Measurements from ENCODE around the gene WNT4.
A peak's percentile ranks its signal among the peaks of the same experiment; 100 is the strongest.

The WNT4 gene

DNA sequence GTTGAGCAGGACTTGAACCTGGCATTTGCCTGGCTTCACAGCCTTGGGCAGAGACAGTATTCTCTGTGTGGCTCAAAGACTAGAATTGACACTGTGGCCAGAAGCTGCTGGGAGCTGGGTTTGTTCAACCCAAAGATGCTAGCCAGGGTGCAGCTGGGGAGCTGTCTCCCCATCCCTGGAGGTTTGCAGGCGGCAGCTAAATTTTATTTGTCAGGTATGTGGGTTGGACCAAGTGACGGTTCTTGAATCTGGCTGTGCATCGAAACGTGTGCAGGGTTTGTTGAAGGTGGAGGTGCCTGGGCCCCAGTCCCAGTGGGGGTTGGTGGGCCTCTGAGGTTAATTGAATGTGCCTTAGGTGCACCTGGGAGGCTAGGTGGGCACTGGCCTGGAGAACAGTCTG, 11.8 kb downstream of the WNT4 start:
- no peaks in the 10 kb centered on the region for H3K36me3 Mint-ChIP-seq
- H3K4me3 Mint-ChIP-seq, result no peak overlapping the region
- H3K27ac Mint-ChIP-seq, result no peak overlapping the region
- no peaks in the 10 kb centered on the region for H3K9me3 Mint-ChIP-seq
- H3K27me3 Mint-ChIP-seq, result no peaks in the 10 kb centered on the region
- peaks cover 6% of the 10 kb centered on the region for H3K4me1 Mint-ChIP-seq
- DNase-seq (ENCODE audit: low spot score in 2 of 2), result no peak
- no peak for ATAC-seq (ENCODE audit: low read depth)

DNA sequence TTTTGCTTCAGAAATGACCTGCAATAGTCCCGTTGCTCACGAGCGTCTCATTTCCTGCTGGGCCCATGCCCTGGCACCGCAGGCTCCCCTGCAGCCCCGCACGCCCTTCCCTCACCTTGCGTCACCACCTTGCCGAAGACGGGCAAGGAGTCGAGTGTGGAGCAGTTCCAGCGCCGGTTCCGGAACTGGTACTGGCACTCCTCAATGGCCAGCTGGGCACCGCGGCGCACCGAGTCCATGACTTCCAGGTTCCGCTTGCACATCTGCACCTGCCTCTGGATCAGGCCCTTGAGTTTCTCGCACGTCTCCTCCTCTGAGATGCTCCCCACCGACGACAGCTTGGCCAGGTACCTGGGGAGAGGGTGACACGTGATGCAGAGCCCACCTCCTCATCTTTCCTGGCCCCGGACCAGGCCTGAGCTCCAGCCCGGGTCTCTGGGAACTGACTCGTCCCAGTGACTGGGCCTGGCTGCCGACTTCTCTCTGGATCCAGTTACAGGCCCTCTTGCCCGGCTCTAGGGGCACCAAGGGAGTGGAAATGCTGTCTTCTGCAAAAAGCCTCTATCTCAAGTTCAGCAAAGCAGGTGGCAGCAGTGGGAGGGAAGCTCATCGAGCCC, 13.3 kb downstream of the WNT4 start:
- no peak overlapping the region for H3K27ac Mint-ChIP-seq
- H3K4me3 Mint-ChIP-seq, result no peak overlapping the region
- H3K27me3 Mint-ChIP-seq, result no peaks in the 10 kb centered on the region
- no peaks in the 10 kb centered on the region for H3K9me3 Mint-ChIP-seq
- DNase-seq (ENCODE audit: low spot score in 2 of 2) (no peak), ATAC-seq (ENCODE audit: low read depth) (no peak)
- H3K36me3 Mint-ChIP-seq, result no peaks in the 10 kb centered on the region
- peaks cover 6% of the 10 kb centered on the region for H3K4me1 Mint-ChIP-seq

DNA sequence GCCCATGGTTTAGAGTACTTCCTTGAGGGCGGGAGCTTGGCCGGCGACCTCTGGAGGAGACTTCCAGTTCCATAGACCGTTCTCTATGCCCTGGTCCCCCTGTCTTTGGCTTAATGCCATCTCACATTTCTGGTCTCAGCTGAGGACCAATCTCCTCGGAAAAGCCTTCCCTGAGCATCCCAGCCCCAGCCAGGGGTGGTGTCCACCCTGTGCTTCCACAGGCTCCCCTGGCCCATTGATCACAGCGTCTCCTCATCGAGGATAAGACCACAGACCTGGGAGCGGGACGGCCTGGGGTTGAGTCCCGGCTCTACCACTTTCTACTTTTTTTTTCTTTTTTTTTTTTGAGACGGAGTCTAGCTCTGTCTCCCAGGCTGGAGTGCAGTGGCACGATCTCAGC, 14.5 kb downstream of the WNT4 start:
- DNase-seq (ENCODE audit: low spot score in 2 of 2), result no peak
- Mint-ChIP-seq H3K9me3 (no peaks in the 10 kb centered on the region), H3K4me3 (no peak overlapping the region), H3K4me1 (peaks cover 6% of the 10 kb centered on the region), H3K27ac (no peak overlapping the region), H3K27me3 (no peaks in the 10 kb centered on the region), H3K36me3 (no peaks in the 10 kb centered on the region)
- ATAC-seq (ENCODE audit: low read depth), result no peak

DNA sequence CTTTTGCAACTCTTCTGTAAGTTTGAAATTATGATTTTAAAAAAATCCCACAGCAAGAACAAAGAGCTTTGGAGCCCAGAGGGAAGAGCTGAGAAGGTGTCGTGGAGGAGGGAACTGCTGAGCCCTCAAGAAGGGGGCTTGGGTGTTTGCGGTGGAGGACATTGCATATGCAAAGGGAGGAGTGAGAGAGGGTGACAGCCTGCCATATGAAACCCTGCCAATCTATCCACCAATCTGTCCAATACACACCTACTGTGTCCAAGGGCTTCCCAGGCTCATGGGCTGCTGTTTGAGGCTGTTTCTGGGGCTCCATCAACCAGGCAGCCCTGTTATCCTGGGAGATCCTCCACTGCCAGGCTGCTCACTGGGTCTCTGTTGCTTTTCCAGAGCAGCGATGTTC, 15.2 kb downstream of the WNT4 start:
- ATAC-seq (ENCODE audit: low read depth) (no peak), DNase-seq (ENCODE audit: low spot score in 2 of 2) (no peak)
- H3K27ac Mint-ChIP-seq, result no peak overlapping the region
- H3K36me3 Mint-ChIP-seq, result no peaks in the 10 kb centered on the region
- no peaks in the 10 kb centered on the region for H3K9me3 Mint-ChIP-seq
- H3K4me1 Mint-ChIP-seq, result peaks cover 6% of the 10 kb centered on the region
- no peak overlapping the region for H3K4me3 Mint-ChIP-seq
- H3K27me3 Mint-ChIP-seq, result no peaks in the 10 kb centered on the region

DNA sequence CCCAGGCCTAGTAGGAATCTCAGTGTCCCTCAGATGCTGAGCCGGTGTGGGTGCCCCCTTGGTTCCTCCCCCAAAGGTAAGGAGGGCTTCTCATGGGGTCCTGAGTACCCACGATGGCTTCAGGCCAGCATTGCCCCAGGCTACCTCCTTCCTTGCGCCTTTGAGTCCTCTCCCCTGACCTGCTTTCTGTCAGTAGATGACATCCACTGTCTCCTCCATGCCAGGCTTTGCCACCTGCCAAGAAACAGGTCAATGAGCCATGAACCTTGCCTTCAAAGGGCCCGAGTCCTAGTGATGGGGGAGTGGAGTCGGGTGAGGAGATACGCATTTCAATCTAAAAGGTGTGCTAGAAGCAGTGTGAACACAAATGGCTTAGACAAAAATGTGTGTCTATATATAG, 15.6 kb downstream of the WNT4 start:
- Mint-ChIP-seq H3K9me3 (no peaks in the 10 kb centered on the region), H3K27me3 (no peaks in the 10 kb centered on the region), H3K36me3 (no peaks in the 10 kb centered on the region), H3K4me1 (peaks cover 6% of the 10 kb centered on the region), H3K27ac (no peak overlapping the region), H3K4me3 (no peak overlapping the region)
- DNase-seq (ENCODE audit: low spot score in 2 of 2) (no peak), ATAC-seq (ENCODE audit: low read depth) (no peak)

DNA sequence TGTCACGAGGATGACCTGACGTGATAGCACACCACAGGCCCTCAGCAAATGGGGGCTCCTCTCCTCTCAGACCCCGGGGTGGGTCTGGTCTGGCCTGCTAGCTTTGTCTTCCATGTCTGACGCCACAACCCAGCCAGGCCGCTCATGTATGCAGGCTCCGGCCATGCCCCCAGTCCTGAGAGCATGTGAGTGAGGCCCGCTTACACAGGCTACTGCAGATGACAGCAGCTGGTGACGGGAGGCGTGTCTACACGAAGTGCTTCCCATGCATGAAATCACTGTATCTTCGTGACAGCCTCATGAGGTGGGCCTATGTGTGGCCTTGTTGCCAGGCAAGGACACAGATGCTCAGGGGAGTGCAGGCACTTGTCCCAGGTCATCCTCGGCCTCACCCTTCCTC, 16.4 kb downstream of the WNT4 start:
- ATAC-seq (ENCODE audit: low read depth) (no peak), DNase-seq (ENCODE audit: low spot score in 2 of 2) (no peak)
- H3K4me3 Mint-ChIP-seq, result no peak overlapping the region
- peaks cover 4% of the 10 kb centered on the region for H3K4me1 Mint-ChIP-seq
- no peaks in the 10 kb centered on the region for H3K36me3 Mint-ChIP-seq
- H3K27ac Mint-ChIP-seq, result no peak overlapping the region
- no peaks in the 10 kb centered on the region for H3K27me3 Mint-ChIP-seq
- no peaks in the 10 kb centered on the region for H3K9me3 Mint-ChIP-seq

DNA sequence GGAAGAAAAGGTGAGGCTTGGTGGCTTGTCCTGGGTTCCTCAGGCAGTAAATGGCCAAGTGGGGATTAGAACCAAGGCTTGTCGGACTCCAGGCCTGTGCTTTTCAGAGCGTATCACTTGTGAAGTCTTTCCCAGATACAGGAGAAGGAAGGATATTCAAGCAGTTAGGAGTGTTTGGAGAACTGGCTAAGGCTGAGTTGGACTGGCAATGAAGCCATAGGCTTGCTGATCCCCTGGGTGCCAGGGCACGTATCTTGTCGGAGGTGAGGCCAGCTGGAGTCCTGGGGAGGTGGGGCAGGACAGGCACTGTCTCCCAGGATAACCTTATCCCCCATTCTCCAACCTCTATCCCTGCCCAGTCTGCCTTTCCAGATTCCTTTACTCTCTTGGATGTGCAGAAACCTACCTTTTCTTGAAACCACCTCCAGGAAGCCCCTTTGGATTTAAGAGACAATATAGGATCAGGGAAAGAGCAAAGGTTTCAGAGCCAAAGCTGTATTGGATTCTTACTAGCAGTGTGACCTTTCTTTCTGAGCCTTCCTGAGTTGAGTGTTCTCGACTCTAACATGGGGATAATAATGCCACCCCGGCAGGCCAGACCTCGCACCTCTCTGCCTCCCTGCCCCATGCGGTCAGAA, 18.2 kb downstream of the WNT4 start:
- ATAC-seq (ENCODE audit: low read depth), result no peak
- Mint-ChIP-seq H3K4me3 (no peak overlapping the region), H3K4me1 (peaks cover 7% of the 10 kb centered on the region), H3K27ac (peak overlapping the region; percentile 57), H3K27me3 (no peaks in the 10 kb centered on the region), H3K36me3 (peaks cover 3% of the 10 kb centered on the region), H3K9me3 (no peaks in the 10 kb centered on the region)
- DNase-seq (ENCODE audit: low spot score in 2 of 2), result no peak

DNA sequence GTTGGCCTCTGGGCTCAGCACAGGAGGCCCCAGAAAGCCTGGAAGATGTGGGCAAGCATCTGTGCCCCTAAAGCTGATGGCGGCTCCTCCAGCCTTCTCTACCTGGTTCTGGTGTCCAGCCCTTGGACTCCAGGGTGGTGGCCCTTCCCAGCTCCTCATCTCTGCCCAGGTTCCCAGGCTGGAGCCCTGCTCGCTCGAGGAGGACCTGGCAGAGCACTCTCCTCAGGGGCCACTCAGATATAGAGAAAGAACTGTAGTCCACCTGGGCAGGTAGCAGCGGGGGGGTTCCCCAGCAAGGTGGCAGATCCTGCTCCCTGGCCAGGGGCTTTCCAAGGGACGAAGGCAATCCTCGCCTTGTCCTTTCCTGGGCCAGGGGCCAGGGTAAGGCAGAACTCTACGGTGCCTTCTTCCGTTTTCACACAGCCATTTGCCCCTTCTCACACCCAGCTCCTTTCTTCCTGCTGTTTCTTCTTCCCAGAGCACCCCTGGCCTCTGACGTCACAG, 18.9 kb downstream of the WNT4 start:
- Mint-ChIP-seq H3K36me3 (peaks cover 3% of the 10 kb centered on the region), H3K9me3 (no peaks in the 10 kb centered on the region)
- no peak for ATAC-seq (ENCODE audit: low read depth)

DNA sequence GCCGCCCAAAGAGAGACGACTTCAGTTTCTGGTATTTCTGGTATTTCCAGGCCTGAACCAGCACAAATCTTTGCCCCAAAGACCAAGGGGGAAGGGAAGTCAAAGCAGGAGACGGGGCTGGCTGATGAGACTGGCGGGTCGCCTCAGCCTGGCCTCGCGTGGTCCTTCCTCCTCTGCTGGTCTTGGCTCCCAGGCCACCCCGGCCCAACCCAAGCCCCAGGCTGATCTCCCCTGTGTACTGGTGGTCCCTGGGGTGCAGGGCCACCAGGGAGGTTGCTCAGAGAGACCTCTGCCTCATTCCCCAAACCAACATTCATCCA, 19.9 kb downstream of the WNT4 start:
- no peak for DNase-seq (ENCODE audit: low spot score in 2 of 2)

More for the DNA sequence above, 18.9 kb downstream of the WNT4 start:
- no peaks in the 10 kb centered on the region for H3K27me3 Mint-ChIP-seq
- H3K4me1 Mint-ChIP-seq, result peaks cover 14% of the 10 kb centered on the region
- no peak overlapping the region for H3K4me3 Mint-ChIP-seq
- DNase-seq (ENCODE audit: low spot score in 2 of 2), result no peak
- H3K27ac Mint-ChIP-seq, result peak overlapping the region; percentile 57

DNA sequence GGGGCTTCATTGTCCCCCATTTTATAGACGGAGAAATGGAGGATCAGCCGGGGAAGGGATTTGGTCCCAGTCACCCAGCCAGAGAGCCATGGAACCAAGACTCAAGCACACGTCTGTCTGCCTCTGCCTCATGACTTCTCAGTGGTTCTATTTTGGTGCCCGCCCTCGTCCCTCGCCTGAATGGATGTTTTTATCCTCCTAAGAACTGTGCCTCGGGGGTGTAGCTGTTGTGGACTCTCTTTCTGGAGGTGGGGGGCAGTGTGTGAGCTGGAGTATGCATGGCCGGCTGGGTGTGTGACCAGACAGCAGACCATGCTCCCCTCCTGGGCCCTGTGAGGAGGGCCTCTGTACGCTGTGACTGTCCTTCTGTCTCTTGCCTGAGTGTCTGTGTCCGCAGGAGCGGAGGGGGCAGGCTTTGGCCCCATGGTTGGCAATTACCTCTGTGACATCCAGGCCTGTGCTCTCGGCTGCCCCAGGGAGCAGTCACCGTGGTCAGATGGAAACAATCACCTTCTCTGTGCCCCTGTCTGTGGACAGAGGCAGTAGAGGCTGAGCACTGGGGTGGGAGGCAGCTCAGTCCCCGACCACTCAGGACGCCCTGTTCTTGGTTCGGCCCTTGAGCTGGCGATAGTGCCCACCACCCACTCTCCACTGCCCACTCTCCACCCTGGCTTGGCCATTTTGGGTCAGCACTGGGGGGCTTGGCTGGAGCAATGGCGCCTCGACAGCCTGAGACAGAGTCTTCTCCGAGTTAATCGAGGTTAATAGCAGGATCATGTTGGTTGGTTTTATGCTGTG, 20.4 kb downstream of the WNT4 start:
- Mint-ChIP-seq H3K4me3 (no peak overlapping the region), H3K9me3 (no peaks in the 10 kb centered on the region), H3K27me3 (no peaks in the 10 kb centered on the region), H3K27ac (no peak overlapping the region), H3K4me1 (peaks cover 28% of the 10 kb centered on the region), H3K36me3 (peaks cover 3% of the 10 kb centered on the region)
- ATAC-seq (ENCODE audit: low read depth) (no peak), DNase-seq (ENCODE audit: low spot score in 2 of 2) (no peak)

More for the DNA sequence above, 19.9 kb downstream of the WNT4 start:
- peaks cover 3% of the 10 kb centered on the region for H3K36me3 Mint-ChIP-seq
- no peak overlapping the region for H3K4me3 Mint-ChIP-seq
- H3K27me3 Mint-ChIP-seq, result no peaks in the 10 kb centered on the region
- no peak for ATAC-seq (ENCODE audit: low read depth)
- no peaks in the 10 kb centered on the region for H3K9me3 Mint-ChIP-seq
- no peak overlapping the region for H3K27ac Mint-ChIP-seq
- H3K4me1 Mint-ChIP-seq, result peaks cover 22% of the 10 kb centered on the region

DNA sequence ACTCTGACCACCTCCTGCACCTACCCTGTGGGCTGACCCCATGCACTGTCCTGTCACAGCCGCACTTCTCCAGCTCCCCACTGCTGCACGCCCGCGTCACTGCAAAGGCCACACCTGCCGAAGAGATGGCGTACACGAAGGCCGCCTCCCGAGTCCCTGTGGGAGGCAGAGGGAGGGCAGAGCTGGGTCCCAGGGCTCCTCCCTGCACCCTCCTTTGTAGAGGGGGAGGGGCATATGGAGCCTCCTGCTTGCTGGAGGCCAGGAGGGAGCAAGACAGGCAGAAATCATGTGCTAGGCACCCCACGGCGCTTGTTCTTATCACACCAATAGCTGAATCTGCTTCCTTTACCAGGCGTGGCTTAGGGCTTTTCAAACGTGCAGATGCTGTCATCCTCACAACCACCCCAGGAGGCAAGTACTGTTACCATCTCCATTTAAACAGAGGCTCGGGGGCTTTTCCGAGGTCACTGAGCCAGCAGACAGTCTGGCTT, 21.4 kb downstream of the WNT4 start:
- Mint-ChIP-seq H3K27ac (no peak overlapping the region), H3K4me1 (peaks cover 34% of the 10 kb centered on the region), H3K9me3 (no peaks in the 10 kb centered on the region), H3K36me3 (peaks cover 3% of the 10 kb centered on the region), H3K4me3 (no peak overlapping the region), H3K27me3 (no peaks in the 10 kb centered on the region)
- ATAC-seq (ENCODE audit: low read depth) (no peak), DNase-seq (ENCODE audit: low spot score in 2 of 2) (no peak)

DNA sequence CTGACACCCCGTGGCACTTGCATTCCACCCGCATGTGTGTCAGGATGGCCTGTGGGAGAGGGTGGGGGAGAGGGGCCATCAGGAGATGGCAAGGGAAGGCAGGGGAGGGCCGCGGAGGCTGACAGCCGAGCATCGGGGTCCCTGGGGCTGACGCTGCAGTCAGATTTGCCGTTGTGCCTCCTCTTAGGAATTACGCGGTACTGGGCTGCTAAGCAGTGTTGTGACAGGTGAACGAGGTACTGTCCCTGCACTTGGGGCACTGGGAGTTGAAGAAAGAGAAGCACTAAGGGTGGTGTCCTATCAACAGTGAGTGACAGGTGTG, 22.5 kb downstream of the WNT4 start:
- Mint-ChIP-seq H3K36me3 (peaks cover 3% of the 10 kb centered on the region), H3K27me3 (no peaks in the 10 kb centered on the region), H3K4me3 (no peak overlapping the region), H3K27ac (peak overlapping the region; percentile 66), H3K4me1 (peaks cover 44% of the 10 kb centered on the region), H3K9me3 (no peaks in the 10 kb centered on the region)
- ATAC-seq (ENCODE audit: low read depth), result no peak
- DNase-seq (ENCODE audit: low spot score in 2 of 2), result no peak

DNA sequence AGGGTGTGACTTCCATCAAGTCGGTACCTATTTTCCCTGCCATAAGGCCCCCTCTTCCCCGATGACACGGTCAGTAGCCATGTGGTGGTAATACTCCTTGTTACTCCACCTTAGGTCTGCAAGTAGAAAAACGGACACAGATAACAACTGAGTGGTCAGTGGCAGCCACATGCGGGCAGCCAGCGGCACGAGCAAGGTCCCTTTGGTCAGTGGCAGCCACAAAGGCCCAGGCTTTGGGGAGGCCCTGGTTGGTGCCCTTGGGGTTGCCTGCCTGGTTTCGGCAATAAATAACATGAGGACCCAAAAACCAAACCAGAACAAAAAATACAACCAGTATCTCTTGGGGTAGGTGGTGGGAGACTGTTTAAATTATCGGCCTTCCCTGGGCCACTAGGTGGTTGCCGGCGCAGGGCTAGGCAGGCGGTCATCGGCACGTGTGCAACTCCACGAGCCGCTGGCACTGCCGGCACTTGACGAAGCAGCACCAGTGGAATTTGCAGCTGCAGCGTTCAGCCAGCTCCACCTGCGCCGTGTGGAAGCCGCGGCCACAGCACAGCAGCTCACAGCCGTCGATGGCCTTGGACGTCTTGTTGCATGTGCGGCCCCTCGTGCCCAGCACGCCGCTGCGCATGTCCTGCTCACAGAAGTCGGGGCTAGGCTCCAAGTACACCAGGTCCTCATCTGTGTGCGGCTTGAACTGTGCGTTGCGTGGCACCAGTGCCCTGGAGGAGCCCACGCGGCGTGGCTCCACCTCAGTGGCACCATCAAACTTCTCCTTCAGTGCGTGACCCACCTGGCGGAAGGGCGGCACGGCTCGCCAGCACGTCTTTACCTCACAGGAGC, 23.1 kb downstream of the WNT4 start:
- Mint-ChIP-seq H3K4me1 (peaks cover 50% of the 10 kb centered on the region), H3K36me3 (peaks cover 6% of the 10 kb centered on the region), H3K4me3 (no peak overlapping the region), H3K27me3 (no peaks in the 10 kb centered on the region), H3K9me3 (no peaks in the 10 kb centered on the region), H3K27ac (peak overlapping the region; percentile 80)
- DNase-seq (ENCODE audit: low spot score in 2 of 2) (no peak), ATAC-seq (ENCODE audit: low read depth) (no peak)

Data from memory B cell (primary cell).